Measurements from ENCODE around the gene AKNA.

The AKNA gene

DNA sequence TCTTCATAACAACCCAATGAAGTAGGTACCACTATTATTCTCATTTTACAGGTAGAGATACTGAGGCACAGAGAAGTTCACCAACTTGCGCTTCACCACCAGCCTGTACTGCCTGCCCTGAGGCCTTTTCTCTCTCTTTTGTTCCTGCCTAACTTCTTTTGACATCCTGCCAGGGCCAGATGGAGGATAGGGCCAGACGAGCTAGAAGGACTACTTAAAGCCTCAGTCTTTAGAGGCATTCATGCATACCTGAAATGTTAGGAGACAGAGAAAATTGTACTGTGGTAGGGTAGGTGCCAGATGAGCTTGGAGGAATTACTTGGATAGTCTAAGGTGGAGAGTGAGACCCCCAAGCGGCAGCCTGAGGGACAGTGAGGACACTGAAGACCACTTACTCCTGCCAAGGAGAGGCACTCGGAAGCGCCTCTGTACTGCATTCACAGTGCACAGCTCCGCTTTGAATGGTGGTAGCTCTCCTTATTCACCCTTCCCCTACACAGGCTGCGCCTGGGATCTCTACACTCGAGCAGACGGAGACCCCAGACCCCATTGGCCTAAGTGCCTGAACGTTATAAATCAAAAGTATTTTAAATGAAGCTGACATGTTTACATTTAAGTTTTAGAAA lies 71.1 kb downstream of the AKNA start:
- no peak for DNase-seq

DNA sequence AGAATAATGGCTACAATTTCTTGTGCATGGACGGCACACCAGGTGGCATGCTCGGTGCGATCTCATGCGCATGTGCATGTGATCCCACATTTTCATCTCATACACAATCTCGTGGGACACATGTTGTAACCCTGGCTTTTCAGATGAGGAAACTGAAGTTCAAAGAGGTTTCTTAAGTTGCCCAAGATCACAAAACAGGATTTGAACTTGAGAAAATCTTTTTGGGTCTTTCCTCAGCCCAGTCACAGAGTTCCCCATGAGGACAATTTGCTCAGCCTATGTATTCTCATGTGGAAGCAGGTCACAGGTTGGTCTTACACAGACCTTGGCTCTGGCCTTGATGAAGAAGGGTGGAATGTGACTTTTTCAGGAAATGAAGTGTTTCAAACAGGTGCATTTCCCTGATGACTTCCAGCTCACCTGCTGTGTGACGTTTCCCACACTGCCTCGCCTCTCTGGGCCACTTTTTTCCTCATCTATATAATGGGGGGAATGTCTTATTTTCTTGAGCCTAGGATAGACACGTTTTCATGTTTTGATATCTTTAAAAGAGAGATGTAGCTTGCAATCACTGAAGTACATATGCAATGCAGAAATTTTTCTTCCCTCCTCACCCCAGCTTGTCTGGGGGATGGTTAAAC lies 71.9 kb downstream of the AKNA start:
- DNase-seq, result no peak

DNA sequence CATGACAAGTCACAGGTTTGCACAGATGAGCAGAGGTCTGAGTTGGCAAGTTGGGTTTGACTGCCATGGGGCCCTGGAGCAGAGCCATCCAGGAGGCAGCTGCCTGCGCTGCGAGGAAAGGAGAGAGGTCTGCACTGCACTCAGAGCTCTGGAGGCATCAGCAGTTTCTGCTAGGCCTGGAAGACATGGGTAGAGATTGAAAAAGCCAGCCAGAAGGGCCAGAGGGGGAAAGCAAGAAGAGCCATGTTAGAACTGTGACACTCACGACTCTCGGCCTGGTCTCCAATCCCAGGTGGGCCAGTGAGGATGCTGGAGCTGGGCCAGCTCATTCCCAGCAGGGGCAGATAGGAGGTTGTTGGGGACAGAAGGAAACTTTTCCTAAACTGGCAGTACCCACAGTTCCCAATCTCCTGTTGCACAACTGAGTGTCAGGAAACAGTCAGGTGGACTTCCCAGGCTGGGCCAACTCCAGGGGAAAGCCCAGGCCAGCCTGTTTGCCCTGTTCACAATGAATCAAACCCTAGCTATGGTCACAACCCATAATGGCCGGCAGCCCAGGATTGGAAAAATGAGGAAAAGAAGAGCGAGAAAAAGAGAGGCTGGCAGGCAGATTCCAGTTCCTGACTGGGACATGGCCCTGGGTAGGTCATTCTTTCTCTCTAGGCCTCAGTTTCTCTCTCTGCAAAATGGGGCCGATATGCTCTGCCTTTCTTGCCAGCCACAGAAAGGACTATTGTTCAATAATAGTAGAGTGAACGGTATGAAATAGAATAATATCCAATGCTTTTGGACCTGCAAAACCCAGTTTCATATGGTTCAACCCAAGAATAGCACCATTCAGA lies 72.7 kb downstream of the AKNA start:
- DNase-seq, result no peak

DNA sequence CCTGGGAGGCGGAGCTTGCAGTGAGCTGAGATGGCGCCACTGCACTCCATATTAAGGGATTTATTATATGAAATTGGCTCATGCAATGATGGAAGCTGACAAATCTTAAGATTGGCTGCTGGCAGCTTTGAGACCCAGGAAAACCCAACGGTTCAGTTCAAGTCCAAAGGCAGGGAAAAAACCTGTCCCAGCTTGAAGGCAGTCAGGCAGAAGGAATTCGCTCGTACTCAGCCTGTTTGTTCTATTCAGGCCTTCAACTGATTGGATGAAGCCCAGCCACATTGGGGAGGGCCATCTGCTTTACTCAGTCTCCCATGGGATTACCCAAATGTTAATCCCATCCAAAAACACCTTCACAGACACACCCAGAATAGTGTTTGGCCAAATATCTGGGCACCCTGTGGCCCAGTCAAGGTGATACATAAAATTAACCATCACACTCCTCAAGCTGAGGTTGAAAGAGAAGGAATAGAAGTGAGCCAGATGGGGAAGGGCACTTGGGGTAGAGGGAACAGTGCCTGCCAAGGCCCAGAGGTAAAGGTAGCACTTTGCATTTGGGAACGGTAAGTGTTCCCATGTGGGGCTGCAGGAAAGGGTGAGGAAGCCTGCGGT lies 73.4 kb downstream of the AKNA start:
- no peak for DNase-seq

DNA sequence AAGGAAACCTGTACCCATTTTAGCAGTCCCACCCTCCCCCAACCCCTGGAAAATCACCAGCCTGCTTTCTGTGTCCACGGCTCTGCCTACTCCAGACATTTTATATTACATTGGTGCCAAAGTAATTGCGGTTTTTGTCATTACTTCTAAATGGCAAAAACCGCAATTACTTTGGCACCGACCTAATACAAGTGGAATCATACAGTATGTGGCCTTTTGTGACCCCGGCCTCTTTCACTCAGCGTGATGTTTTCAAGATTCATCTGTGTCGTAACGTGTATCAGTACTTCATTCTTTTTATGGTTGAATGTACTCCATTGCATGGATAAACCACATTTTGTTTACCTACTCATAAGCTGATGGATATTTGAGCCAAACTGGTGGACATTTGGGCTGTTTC lies 74.6 kb downstream of the AKNA start:
- no peak for DNase-seq

DNA sequence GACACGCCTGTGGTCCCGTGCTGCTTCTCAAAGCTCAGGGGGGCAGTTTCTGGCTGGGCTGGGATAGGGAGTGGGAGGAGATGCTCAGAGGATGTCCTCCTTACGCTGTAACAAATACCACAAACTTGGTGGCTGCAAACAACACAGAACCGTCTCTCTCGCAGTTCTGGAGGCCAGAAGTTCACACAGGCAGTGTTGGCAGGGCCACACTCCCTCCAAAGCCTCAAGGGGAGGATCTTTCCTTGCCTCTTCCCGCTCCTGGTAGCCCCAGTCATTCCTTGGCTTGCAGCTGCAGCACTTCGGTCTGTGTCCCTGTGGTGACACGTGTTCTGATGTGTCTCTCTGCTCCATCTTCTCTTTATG lies 75.3 kb downstream of the AKNA start:
- no peak for DNase-seq

DNA sequence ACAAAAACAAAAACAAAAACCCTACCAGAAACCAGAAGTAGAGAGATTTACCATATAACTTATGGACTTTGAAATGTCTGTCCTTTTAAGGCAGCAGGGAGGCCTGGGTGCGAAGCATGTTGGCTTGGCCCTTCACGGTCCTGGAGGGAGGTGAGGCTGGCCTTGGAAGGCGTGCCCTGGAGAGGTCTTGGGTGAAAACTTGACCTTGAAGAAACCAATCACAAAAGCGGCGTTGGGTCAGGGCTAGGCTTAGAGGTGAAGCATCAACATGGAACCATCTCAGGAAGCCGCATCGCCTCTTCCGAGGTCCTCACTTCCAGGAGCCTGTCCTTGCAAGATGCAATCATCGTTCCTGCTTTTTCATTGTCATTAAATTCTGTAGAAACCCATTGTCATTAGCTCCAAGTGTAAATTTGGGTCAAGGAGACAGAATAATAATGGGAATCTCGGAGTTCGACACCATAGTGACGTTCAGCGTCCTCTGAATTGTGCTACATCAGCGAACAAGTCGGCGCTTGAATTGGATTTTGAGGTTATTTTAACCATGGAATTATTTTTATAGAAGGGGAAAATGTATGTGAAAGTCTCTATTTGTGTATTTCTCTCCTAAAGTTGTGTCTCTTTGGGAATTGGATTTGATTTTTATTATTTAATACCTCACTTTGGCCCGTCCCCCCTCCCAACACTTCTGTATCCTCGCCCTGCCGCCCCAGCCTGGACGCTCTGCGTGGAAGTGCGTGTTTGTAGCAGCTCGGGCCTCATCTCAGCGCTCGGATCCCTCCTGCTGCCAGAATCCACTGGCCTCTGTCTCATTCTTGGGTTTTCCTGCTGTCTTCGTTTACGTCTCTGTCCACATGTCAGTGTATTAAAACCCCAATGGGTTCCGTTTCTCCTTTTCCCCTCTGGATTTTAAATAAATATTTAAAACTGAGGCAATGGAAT lies 75.9 kb downstream of the AKNA start:
- DNase-seq, result no peak

DNA sequence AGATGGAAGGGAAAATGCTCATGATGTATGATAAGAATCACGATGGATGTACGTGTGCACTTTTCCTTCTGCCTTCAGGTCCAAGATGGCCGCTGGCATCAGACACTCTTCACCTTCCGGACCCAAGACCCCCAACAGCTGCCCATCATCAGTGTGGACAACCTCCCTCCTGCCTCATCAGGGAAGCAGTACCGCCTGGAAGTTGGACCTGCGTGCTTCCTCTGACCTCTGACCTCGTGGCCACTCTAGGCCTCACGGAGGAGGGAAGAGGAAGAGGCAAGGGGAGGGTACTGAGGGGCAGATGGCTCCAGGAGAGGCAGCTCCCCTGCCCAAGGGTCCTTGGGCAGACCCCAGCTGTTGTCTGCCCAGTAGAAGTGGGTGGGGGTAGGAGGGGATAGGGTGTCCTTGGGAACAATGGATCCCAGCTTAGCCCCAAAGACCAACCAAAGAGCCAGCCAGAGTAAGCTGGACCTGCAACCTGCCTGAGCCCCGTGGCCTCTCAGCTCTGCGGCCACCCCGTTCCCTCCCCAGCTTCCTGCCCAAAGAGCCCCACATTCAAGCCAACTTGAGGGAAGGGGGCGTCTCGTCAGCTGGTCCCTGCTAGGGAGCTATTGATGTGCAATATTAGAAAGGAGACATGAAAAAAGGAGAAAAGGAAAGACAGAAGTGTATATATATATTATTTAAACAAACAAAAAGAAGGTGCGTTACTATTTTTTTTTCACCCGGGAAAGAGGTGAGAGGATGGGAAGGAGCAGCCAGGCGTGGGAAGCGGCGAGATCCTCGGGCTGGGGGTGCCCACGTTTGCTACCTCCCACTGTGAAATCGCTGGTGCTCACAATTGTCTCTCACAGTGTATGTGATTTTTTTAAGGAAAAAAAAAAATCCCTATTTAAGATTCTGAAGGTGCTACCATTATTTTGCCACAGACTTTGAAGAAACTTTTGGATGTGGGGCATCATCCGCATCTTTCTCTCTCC lies 77.0 kb downstream of the AKNA start:
- no peak for DNase-seq

DNA sequence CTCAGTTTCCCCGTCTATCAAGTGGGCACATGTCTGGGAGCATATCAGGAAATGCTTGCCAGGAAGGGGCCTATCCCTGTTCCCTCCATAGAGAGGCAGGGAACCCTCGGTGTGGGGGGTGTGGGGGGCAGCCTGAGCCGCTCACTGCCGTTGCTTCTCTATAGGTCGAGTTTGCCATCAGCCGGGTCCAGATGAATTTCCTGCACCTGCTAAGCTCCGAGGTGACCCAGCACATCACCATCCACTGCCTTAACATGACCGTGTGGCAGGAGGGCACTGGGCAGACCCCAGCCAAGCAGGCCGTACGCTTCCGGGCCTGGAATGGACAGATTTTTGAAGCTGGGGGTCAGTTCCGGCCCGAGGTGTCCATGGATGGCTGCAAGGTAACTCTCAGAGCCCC lies 78.7 kb downstream of the AKNA start:
- no peak for DNase-seq

DNA sequence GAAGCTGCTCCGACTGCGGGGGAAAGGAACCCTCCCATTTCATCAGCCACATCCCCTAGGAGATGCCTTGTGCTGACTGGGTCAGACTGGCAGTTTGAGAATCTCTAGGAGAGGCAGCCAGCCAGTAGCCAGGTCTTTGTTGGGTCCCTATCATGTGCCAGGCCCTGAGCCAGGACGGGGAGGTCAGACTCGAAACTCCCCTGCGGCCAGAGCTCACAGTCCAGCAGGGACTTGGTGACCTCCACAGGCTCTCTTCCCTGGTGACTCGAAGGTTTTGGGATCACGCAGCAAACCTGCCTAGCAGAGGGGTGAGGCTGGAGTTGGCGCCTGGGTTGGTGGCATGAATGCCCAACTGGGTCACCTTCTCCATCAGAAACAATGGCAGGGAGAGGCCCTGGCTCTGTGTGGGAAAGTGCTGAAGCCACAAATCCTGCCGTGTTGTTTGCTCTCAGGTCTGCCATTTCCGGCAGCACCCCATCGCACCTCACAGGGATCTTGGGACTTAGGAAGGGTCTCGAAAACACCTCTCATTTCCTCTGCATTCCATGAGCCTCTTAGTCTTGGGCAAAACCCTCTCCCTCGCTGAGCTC lies 79.3 kb downstream of the AKNA start:
- DNase-seq, result no peak

DNA sequence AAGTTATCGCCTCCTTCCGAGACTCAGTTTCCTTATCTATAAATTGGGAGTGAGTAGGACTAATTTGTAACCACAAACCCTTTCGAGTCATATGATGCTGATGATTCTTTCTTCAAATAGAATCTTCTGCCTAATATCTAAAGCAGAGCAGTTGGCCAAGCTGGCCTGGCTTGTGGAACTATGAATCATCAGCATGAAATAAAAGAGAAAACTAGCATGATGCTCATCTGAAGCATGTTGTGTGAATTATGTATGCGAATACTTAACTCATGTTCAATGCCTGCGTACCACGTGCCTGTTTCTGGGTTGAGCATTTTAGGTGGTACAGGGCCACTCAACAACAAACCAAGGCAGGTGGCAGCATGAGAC lies 79.9 kb downstream of the AKNA start:
- no peak for DNase-seq

DNA sequence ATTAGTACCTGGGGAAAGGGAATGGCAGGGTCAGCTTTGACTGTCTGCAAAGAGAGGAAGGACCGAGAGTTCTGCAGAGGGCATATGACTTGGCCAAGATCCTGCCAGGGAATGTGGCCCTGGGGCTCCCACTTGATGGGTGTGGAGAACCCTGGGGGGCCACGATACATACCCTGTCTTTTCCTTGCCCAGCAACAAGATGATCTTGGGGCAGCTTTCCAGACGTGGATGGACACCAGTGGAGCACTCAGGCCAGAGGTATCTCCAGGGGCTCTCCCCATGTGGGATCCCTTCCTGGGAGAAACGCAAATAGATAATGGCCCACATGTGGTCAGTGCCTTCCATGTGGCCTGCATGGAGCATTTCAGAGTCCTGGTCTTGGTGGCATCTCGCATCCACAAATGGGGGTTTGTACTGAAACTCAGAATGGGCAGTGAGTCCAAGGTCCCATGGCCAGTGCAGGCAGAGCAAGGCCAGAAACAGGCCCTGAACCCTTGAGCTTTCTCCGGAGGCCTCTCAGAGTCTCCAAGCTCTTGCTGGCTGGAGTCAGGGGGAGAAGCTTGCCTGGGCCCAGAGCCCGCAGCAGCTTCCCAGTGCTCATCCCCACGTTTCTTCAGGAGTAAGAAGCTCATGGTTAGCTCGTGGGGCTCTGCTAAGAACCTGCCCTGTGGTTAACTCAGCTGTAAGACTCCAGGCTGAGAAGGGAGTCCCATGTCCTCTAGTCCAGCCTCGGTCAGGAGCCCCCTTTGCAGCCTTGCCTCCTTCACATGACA lies 83.2 kb downstream of the AKNA start:
- no peak for DNase-seq

DNA sequence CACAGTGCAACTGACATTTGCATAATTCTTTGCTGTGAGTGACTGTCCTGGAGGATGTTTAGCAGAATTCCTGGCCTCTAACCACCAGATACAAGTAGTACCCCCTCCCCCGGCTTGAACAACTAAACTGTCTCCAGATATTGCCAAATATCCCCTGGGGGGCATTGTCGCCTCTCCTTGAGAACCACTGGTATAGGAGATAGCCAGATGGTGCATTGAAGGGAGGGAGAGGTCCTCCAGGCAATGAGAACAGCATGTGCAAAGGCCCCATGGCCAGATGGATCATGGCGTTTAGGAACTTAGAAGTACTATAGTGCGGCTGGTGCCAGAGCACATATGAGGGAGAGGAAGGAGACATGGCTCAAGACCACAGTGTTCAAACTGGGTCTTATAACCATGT lies 83.8 kb downstream of the AKNA start:
- DNase-seq, result no peak

DNA sequence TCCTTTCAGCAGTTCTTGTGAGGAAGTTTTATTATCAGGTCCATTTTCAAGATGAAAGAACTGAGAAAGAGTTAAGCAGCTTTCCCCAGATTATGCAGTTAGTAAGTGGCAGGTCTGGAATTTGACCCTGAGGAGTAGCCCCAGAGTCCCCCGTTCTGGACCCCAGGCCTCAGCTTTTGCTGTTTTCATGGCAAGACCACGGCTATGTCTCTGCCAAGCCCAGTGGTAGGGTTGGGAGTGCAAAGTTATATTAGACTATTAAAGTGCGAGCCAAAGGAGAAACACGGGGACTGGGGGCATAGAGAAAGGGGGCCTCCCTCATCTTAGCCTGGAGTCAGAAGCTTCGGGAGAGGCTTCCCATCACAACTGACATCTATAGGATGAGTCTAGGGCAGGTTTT lies 84.2 kb downstream of the AKNA start:
- no peak for DNase-seq

DNA sequence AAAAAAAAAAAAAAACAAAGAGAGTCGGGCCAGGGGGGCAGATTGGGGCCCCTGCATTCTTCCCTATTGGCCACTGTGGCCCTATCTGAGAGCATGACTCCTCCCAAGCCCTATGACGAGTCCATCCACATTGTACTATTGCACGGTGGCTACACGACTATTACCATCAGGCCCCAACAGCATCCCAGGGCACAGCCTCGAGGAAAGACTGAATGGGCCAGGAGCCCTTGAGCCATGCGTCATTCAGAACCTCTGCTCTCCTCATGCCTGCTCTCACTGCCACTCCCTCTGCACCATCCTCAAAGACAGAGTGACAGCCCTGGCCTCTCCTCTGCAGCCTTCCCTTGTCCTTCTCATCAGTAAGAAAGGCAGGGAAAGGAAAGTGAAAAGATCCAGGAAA lies 85.1 kb downstream of the AKNA start:
- DNase-seq, result no peak

DNA sequence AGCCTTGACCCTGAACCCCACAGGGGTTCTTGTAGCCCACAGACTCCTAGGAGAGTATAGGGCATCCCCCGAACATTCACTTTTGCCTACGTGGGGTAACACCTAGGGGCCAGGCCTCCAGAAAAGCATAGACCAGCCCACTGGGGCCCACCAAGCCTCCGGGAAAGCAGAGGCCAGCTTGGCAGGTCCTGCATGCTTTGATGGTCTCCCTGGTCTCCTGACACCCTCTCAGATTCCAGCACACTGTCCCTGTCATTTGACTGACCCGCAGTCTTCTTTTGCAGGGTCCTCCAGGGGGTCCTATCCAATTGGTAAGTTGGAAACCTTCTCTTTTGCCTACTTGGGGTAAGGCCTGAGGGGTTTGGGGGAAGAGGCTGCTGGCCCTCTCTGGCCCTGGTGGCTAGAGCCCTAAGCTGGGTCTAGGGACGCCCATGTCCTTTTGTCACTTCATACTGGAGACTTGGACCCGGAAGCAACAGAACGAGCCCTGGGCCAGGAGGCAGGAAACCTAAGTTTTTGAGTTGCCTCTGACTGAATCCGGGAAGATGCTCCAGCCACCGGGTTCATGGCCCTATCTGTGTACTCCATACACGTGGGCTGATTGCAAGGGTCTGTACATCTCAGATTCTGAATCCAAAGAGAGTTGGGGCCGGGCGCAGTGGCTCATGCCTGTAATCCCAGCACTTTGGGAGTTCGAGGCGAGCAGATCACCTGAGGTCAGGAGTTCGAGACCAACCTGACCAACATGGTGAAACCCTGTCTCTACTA lies 85.8 kb downstream of the AKNA start:
- no peak for DNase-seq

DNA sequence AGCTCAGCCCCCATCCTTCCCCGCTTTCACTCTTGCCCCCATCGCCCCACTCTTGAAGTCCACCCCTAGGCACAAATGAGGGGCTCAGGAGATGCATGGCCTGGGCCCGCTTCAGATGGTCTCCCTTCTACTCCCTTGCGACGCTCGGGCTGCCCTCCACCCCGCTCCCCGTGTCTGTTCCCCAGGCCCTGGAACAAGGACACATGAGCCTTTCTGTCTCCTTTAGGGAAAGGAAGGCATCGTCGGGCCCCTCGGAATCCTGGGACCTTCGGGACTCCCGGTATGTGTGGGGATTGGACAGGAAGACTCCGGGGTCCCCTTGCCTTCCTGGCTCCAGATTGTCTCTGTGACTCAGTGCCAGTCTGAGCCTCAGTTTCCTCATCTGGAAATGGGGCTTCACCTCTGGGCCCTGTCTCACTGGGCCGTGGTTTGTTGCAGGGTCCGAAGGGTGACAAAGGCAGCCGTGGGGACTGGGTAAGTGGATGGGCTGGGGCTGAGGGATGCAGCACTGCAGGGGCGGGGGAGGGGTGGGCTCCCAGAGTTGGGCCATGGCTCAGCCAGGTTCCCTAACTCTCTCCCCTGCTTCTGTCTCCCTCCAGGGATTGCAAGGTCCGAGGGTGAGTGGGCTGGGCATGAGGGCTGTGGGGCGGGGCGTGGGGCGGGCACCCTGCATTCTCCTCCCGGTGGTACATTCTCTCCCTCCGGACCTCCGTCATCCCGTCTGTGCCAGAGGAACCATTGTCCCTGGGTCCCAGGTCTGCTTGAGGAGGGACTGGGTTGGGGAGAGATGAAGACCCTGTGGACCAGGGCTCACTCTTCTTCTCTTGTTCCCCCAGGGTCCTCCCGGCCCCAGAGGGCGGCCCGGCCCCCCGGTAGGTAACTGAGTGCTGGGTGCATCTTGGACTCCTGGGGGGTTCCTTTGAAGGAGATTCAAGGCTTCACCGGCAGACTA lies 86.7 kb downstream of the AKNA start:
- DNase-seq, result no peak

DNA sequence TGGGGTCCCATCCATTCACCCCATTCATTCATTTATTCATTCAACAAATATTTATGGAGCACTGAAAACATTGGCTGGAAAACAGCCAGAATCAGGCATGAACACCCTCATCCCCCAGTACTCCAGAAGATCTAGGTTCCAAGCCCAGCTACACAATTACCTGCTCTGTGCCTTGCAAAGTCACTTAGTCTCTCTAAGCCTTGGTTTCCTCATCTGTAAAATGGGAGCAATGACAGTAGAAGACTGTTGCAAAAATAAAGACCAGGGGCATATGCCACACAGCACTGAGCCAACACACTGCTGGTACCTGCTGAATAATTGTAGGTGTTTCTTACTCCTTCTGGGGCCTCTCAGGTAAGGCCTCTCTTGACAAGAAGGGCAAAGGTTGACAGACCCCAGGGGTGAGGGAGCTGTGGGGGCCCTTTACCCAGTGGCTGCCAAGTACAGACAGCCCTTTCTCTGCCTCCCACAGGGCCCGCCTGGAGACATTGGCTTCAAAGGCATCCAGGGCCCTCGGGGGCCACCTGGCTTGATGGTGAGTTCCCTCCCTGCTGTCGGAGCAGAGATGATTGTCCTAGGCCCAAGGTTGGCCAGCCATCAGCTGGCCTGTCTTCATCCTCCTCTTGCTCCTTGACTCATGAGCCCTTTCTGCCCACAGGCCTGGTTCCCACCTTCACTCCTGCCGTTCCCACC lies 87.5 kb downstream of the AKNA start:
- no peak for DNase-seq

All from GF-D8 (cell line).